Measurements from ENCODE around the gene TMEM232. TPM values are rescaled to one million over a fixed set of nuclear protein-coding genes. Genes with fewer than 3 reads are reported as not detected.

TMEM232 gene
- total RNA-seq, 1 experiment from 2014 or later, result 1.6 TPM

DNA sequence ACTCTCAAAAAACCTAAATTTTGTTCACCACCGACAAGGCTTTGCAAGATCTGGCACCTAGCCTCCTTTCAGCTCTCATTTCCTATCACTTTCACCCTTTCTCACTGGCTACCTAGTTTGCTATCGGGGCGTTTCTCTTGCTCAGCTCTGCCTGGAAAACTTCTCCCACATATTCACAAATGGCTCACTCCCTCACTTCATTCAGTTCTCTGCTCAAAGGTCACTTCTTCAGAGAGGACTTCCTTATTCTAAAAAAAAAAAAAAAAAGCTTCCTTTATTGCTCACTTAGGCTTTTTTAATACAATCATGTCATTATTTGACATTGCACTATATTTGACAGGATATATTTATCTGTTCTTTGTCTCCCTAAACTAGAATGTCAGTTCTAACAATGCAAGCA is 10.3 kb upstream of the TMEM232 start:
- H3K4me3 Mint-ChIP-seq, result no peak overlapping the region
- Histone ChIP-seq H3T11ph (ENCODE audit: low read length) (no peak overlapping the region), H4K20me1 (ENCODE audit: control insufficient read depth, insufficient read depth, insufficient read length) (no peaks in the 10 kb centered on the region), H4K5ac (ENCODE audit: insufficient read length, low read depth, low read length) (no peak overlapping the region), H3K9me3 (ENCODE audit: control insufficient read depth, low read depth, low read length) (no peaks in the 10 kb centered on the region), H3K14ac (ENCODE audit: insufficient read depth, low read length) (no peak overlapping the region), H4K8ac (replicated peaks; ENCODE audit: insufficient read length, low read depth, low read length) (no peak overlapping the region), H3K4me2 (ENCODE audit: insufficient read depth, insufficient read length, low read length) (no peak overlapping the region), H3K56ac (ENCODE audit: insufficient read length, low read depth, low read length) (no peak overlapping the region), H4K91ac (ENCODE audit: insufficient read length, low read depth, low read length) (no peak overlapping the region), H3K27ac (ENCODE audit: insufficient read length, low read depth, low read length) (no peak overlapping the region), H2BK15ac (ENCODE audit: low read depth, low read length) (no peak overlapping the region), H2BK12ac (ENCODE audit: insufficient read length, low read depth, low read length) (no peak overlapping the region), H2BK20ac (ENCODE audit: low read depth, low read length, poor library complexity, severe bottlenecking) (no peak overlapping the region), H3K23ac (ENCODE audit: insufficient read length, low read depth, low read length) (no peak overlapping the region), H2BK5ac (ENCODE audit: insufficient read length, low read length) (no peak overlapping the region), H3K27me3 (ENCODE audit: insufficient read depth, low read length) (no peaks in the 10 kb centered on the region), H2BK120ac (ENCODE audit: low read depth, low read length, poor library complexity, severe bottlenecking) (no peak overlapping the region), H3K23me2 (ENCODE audit: insufficient read length, low read depth, low read length, poor library complexity, severe bottlenecking) (peaks cover 9% of the 10 kb centered on the region), H3K9ac (ENCODE audit: extremely low read depth, insufficient read length, low read length) (no peak overlapping the region), H3K18ac (ENCODE audit: insufficient read length, low read depth, low read length) (no peak overlapping the region), H3K79me1 (ENCODE audit: insufficient read depth, low read depth, low read length, poor library complexity, severe bottlenecking) (no peaks in the 10 kb centered on the region), H2AK5ac (ENCODE audit: insufficient read length, low read length) (no peak overlapping the region), H3K4ac (ENCODE audit: low read depth, low read length) (no peak overlapping the region), H3K79me2 (ENCODE audit: insufficient read depth, low read length) (no peaks in the 10 kb centered on the region), H2AFZ (ENCODE audit: low read length) (no peak overlapping the region), H3K4me1 (ENCODE audit: insufficient read depth, low read length) (0 out of 2 replicates have a peak, but pooled peaks cover 2% of the 10 kb centered on the region)
- peaks cover 9 to 12% of the 10 kb centered on the region in 2 experiments for H3K4me1 Mint-ChIP-seq
- no CpG with 5 or more reads among the region's 3 CpGs for WGBS (ENCODE audit: extremely low coverage, insufficient read length, low lambda C conversion rate)
- H3K9me3 Mint-ChIP-seq, result peaks cover 2 to 3% of the 10 kb centered on the region in 2 experiments; a peak in 3 of 5 replicates
- H3K36me3 Mint-ChIP-seq (ENCODE audit: insufficient read depth in 1 of 3, low read depth in 3 of 3), result peaks cover 0 to 3% (median 3%) of the 10 kb centered on the region in 3 experiments; a peak in 3 of 7 replicates
- no peak overlapping the region for H3K27ac Mint-ChIP-seq
- DNase-seq, result no peak
- peaks cover 26% of the 10 kb centered on the region for H3K27me3 Mint-ChIP-seq (ENCODE audit: low read depth)
- TF ChIP-seq, protein P1, sequence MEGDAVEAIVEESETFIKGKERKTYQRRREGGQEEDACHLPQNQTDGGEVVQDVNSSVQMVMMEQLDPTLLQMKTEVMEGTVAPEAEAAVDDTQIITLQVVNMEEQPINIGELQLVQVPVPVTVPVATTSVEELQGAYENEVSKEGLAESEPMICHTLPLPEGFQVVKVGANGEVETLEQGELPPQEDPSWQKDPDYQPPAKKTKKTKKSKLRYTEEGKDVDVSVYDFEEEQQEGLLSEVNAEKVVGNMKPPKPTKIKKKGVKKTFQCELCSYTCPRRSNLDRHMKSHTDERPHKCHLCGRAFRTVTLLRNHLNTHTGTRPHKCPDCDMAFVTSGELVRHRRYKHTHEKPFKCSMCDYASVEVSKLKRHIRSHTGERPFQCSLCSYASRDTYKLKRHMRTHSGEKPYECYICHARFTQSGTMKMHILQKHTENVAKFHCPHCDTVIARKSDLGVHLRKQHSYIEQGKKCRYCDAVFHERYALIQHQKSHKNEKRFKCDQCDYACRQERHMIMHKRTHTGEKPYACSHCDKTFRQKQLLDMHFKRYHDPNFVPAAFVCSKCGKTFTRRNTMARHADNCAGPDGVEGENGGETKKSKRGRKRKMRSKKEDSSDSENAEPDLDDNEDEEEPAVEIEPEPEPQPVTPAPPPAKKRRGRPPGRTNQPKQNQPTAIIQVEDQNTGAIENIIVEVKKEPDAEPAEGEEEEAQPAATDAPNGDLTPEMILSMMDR (conservative IDR thresholded peaks at IDR 0.05), result no peak

Data from H9 (cell line).